Endothelial cell of umbilical vein (primary cell): ENCODE data around the gene AFP. TPM values are rescaled to one million over a fixed set of nuclear protein-coding genes. Genes with fewer than 3 reads are reported as not detected.

Experiments
- BruUV-seq: library from RNA; stranded (reverse); fragments of 400-500 nt; replicated peaks from 2 replicates; lab custom pipeline; 2021; lab: Mats Ljungman, UMichigan
- CTCF ChIA-PET: fragments of 300-600, 350-600 bp; sonication (Branson Sonifier 250); formaldehyde crosslinking; loops from one replicate; lab custom pipeline; 2021; ENCODE audit warnings: antibody characterized with exemption, inconsistent platforms; lab: Charles Lee
- POLR2A ChIA-PET: fragments of 300-600, 350-600 bp; sonication (Branson Sonifier 250); formaldehyde crosslinking; loops from one replicate; lab custom pipeline; 2021; ENCODE audit warnings: antibody characterized with exemption, inconsistent platforms; lab: Charles Lee
- DNase-seq: peaks from one replicate; pipeline ENCODE4 v3.0.0-alpha.2; 2011; ENCODE audit warnings: low read depth, low spot score
- FAIRE-seq: peaks from 2 replicates; lab custom pipeline; 2011; peaks lifted over from hg19 to GRCh38; lab: Jason Lieb, UNC
- H2AFZ ChIP-seq: 2 replicates; pipeline ENCODE4 v1.6.0; 2012; ENCODE audit warnings: low read depth, low read length, control low read depth, inconsistent platforms
- H3K27ac ChIP-seq: 2 replicates; pipeline ENCODE4 v1.5.1; 2011; ENCODE audit warnings: low read depth, mild to moderate bottlenecking, control low read depth, low read length, moderate library complexity; ENCODE audit not compliant: insufficient read depth
- H3K27me3 ChIP-seq, 2 experiments: 2 replicates each; pipeline versions ENCODE4 v1.6.0 to v1.6.1; 2011; ENCODE audit warnings: low read length in 2 of 2, mixed read lengths in 1 of 2; ENCODE audit not compliant: control insufficient read depth in 2 of 2, insufficient read depth in 2 of 2
- H3K36me3 ChIP-seq, 2 experiments: 2 replicates in 1 of 2; 3 replicates in 1 of 2; pipeline ENCODE4 v1.5.1; 2011; ENCODE audit warnings: low read length in 2 of 2, mild to moderate bottlenecking in 1 of 2, moderate library complexity in 1 of 2; ENCODE audit not compliant: control insufficient read depth in 2 of 2, insufficient read depth in 2 of 2; ENCODE audit errors: extremely low read depth in 1 of 2
- H3K4me1 ChIP-seq: 3 replicates; pipeline ENCODE4 v1.5.1; 2011; ENCODE audit warnings: mild to moderate bottlenecking, low read length; ENCODE audit not compliant: control insufficient read depth, insufficient read depth; ENCODE audit errors: extremely low read depth
- H3K4me2 ChIP-seq: 2 replicates; pipeline ENCODE4 v1.6.1; 2011; ENCODE audit warnings: low read length, control low read depth, mixed read lengths; ENCODE audit not compliant: insufficient read depth
- H3K4me3 ChIP-seq, 3 experiments: fragments of 200-600 bp in 1 of 3; sonication (generic), shearing (Covaris generic) in 1 of 3; replicated peaks in 1 of 3; 2 replicates each; pipeline ENCODE4 v1.5.1; 2011 to 2016; ENCODE audit warnings: control low read depth in 3 of 3, low read length in 3 of 3, mild to moderate bottlenecking in 2 of 3, inconsistent platforms in 1 of 3, low read depth in 1 of 3, moderate library complexity in 1 of 3; ENCODE audit not compliant: insufficient read depth in 1 of 3
- H3K79me2 ChIP-seq: 2 replicates; pipeline ENCODE4 v1.6.0; 2012; ENCODE audit warnings: low read length, inconsistent platforms; ENCODE audit not compliant: control insufficient read depth, insufficient read depth
- H3K9ac ChIP-seq: replicated peaks from 2 replicates; pipeline ENCODE3; 2011; ENCODE audit warnings: low read length, control low read depth; ENCODE audit not compliant: insufficient read depth; ENCODE audit errors: extremely low read depth
- H3K9me1 ChIP-seq: replicated peaks from 3 replicates; pipeline ENCODE4 v1.6.0; 2011; ENCODE audit warnings: mild to moderate bottlenecking, low read length; ENCODE audit not compliant: control insufficient read depth, insufficient read depth; ENCODE audit errors: extremely low read depth
- H3K9me3 ChIP-seq: replicated peaks from 2 replicates; pipeline ENCODE4 v1.5.1; 2012; ENCODE audit warnings: low read length, inconsistent platforms; ENCODE audit not compliant: control insufficient read depth, insufficient read depth
- H4K20me1 ChIP-seq: replicated peaks from 2 replicates; pipeline ENCODE3; 2011; ENCODE audit warnings: mild to moderate bottlenecking, low read length; ENCODE audit not compliant: control insufficient read depth, insufficient read depth; ENCODE audit errors: extremely low read depth
- EZH2 ChIP-seq: IDR thresholded peaks from 2 replicates; pipeline ENCODE4 v1.6.1; 2012; ENCODE audit warnings: borderline replicate concordance, low read depth, mild to moderate bottlenecking, moderate library complexity, low read length, inconsistent platforms; ENCODE audit not compliant: severe bottlenecking
- FOS ChIP-seq: IDR thresholded peaks from 2 replicates; pipeline ENCODE4 v1.6.1; 2011; ENCODE audit warnings: mild to moderate bottlenecking, low read length, moderate library complexity, borderline replicate concordance; ENCODE audit not compliant: insufficient read depth
- GATA2 ChIP-seq: IDR thresholded peaks from 2 replicates; pipeline ENCODE4 v1.7.0; 2011; ENCODE audit warnings: low read depth, mild to moderate bottlenecking, moderate library complexity, mixed read lengths, low read length; ENCODE audit not compliant: insufficient read length, insufficient read depth
- JUN ChIP-seq: IDR thresholded peaks from 2 replicates; pipeline ENCODE4 v1.6.1; 2011; ENCODE audit warnings: borderline replicate concordance, low read depth; ENCODE audit not compliant: insufficient read length, insufficient read depth
- MYC ChIP-seq: IDR thresholded peaks from one replicate; pipeline ENCODE4 v1.6.1; 2011; ENCODE audit warnings: mild to moderate bottlenecking, low read depth, low read length
- POLR2A ChIP-seq: IDR thresholded peaks from 2 replicates; pipeline ENCODE4 v1.6.1; 2012; ENCODE audit warnings: low read depth, mild to moderate bottlenecking, control low read depth, low read length
- POLR2AphosphoS5 ChIP-seq: IDR thresholded peaks from 2 replicates; pipeline ENCODE4 v1.6.1; 2012; ENCODE audit warnings: low read depth, mild to moderate bottlenecking, control low read depth, low read length, moderate library complexity; ENCODE audit not compliant: insufficient read depth
- dilution Hi-C: fragments of 300-500 bp; cut with MboI; formaldehyde crosslinking; loops from one replicate; pipeline ENCODE4 v1.15.0; 2019; ENCODE audit warnings: low sequenced_read_pairs; ENCODE audit not compliant: extremely low pct_ligation_motif_present
- intact Hi-C: fragments of 100-400 bp; cut with micrococcal nuclease; formaldehyde crosslinking; loops from one replicate; pipeline ENCODE4 v1.10.0; 2022
- polyA plus RNA-seq, 4 experiments: library from polyadenylated mRNA; depleted of rRNA in 3 of 4; stranded (reverse) in 3 of 4; unstranded in 1 of 4; fragments of >200 nt; gene quantifications; 2 replicates each; pipeline versions ENCODE4 v1.2.1 to v1.2.3, GENCODE V29; 2011 to 2012; ENCODE audit warnings: missing spikeins in 1 of 4
- total RNA-seq: library from RNA; stranded (reverse); gene quantifications from 2 replicates; pipeline ENCODE4 v1.2.3, GENCODE V29; 2021
- TF ChIP-seq, protein P1 (sequence below): IDR thresholded peaks from 2 replicates; pipeline ENCODE4 v1.6.1; 2011; ENCODE audit not compliant: insufficient read depth, insufficient read length
- TF ChIP-seq, protein P2 (sequence below), 2 donors: IDR thresholded peaks; 1 replicate in 1 of 2; 2 replicates in 1 of 2; pipeline ENCODE4 v1.5.1; 2011; ENCODE audit warnings: low read length in 2 of 2, mild to moderate bottlenecking in 2 of 2, moderate library complexity in 2 of 2, control low read depth in 1 of 2, inconsistent platforms in 1 of 2, low read depth in 1 of 2; ENCODE audit not compliant: insufficient read depth in 1 of 2; ENCODE audit errors: extremely low read depth in 1 of 2

The AFP gene
- total and polyA plus RNA-seq, 2 donors (not counting 3 experiments of a cell fraction or from before 2014, with no cell fraction given): not detected

DNA sequence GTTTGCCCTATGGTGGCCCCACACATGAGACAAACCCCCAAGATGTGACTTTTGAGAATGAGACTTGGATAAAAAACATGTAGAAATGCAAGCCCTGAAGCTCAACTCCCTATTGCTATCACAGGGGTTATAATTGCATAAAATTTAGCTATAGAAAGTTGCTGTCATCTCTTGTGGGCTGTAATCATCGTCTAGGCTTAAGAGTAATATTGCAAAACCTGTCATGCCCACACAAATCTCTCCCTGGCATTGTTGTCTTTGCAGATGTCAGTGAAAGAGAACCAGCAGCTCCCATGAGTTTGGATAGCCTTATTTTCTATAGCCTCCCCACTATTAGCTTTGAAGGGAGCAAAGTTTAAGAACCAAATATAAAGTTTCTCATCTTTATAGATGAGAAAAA, 17.3 kb upstream of the AFP start:
- H3K27me3 ChIP-seq: peaks cover 2% of the 10 kb centered on the region in 2 experiments
- no peak overlapping the region for H2AFZ ChIP-seq
- no peak overlapping the region for H3K4me3 ChIP-seq
- H3K4me2 ChIP-seq: no peak overlapping the region
- TF ChIP-seq, protein P1, sequence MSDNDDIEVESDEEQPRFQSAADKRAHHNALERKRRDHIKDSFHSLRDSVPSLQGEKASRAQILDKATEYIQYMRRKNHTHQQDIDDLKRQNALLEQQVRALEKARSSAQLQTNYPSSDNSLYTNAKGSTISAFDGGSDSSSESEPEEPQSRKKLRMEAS: no peak
- TF ChIP-seq GATA2: no peak
- TF ChIP-seq POLR2AphosphoS5: no peak
- TF ChIP-seq, protein P2, sequence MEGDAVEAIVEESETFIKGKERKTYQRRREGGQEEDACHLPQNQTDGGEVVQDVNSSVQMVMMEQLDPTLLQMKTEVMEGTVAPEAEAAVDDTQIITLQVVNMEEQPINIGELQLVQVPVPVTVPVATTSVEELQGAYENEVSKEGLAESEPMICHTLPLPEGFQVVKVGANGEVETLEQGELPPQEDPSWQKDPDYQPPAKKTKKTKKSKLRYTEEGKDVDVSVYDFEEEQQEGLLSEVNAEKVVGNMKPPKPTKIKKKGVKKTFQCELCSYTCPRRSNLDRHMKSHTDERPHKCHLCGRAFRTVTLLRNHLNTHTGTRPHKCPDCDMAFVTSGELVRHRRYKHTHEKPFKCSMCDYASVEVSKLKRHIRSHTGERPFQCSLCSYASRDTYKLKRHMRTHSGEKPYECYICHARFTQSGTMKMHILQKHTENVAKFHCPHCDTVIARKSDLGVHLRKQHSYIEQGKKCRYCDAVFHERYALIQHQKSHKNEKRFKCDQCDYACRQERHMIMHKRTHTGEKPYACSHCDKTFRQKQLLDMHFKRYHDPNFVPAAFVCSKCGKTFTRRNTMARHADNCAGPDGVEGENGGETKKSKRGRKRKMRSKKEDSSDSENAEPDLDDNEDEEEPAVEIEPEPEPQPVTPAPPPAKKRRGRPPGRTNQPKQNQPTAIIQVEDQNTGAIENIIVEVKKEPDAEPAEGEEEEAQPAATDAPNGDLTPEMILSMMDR (IDR thresholded peaks at IDR 0.05; ENCODE audit: extremely low read depth in 1 of 2, insufficient read depth in 1 of 2, low read depth in 1 of 2, low read length in 2 of 2): no peak
- no peak for TF ChIP-seq POLR2A
- TF ChIP-seq MYC: no peak
- TF ChIP-seq JUN: no peak
- TF ChIP-seq EZH2: no peak
- no peak for TF ChIP-seq FOS
- FAIRE-seq (no peak), DNase-seq (no peak)
- no peaks in the 10 kb centered on the region for H3K9me3 ChIP-seq
- no TSS peak for BruUV-seq
- H4K20me1 ChIP-seq: no peaks in the 10 kb centered on the region
- no peaks in the 10 kb centered on the region for H3K4me1 ChIP-seq
- intact Hi-C loops (no loop called here), dilution Hi-C loops (no loop called here)
- CTCF ChIA-PET: interaction anchor here (1.6 kb wide), 1 partner anchor 28 kb away, joined by 7 read pairs; no protein-coding TSS in a partner anchor
- no peak overlapping the region for H3K27ac ChIP-seq
- H3K36me3 ChIP-seq: no peaks in the 10 kb centered on the region
- POLR2A ChIA-PET: no interaction called here
- no peaks in the 10 kb centered on the region for H3K79me2 ChIP-seq
- H3K9ac ChIP-seq: no peak overlapping the region
- H3K9me1 ChIP-seq: no peaks in the 10 kb centered on the region
